ENCODE results near the gene DPRX. TPM values are rescaled to one million over a fixed set of nuclear protein-coding genes. Genes with fewer than 3 reads are reported as not detected.

Gene DPRX
- total and polyA plus RNA-seq, 2 experiments from 2014 or later, result not detected

DNA sequence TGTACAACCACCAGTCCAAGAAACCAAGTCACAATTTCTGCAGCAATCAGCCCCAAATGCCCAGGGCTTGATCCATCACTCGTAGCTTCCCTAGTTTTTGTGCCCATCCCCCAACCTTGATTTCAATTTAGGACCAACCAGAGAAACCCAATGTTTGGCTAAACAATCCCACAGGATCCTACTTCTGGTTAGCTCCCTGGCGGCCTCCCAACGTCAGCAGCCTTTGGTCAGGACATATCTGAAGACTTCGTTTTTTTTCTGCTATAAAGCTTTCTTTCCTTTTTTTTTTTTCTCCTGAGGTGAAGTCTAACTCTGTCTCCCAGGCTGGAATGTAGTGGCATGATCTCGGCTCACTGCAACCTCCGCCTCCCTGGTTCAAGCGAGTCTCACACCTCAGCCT is 7.7 kb downstream of the DPRX start (continued):
- TF ChIP-seq, protein P1, sequence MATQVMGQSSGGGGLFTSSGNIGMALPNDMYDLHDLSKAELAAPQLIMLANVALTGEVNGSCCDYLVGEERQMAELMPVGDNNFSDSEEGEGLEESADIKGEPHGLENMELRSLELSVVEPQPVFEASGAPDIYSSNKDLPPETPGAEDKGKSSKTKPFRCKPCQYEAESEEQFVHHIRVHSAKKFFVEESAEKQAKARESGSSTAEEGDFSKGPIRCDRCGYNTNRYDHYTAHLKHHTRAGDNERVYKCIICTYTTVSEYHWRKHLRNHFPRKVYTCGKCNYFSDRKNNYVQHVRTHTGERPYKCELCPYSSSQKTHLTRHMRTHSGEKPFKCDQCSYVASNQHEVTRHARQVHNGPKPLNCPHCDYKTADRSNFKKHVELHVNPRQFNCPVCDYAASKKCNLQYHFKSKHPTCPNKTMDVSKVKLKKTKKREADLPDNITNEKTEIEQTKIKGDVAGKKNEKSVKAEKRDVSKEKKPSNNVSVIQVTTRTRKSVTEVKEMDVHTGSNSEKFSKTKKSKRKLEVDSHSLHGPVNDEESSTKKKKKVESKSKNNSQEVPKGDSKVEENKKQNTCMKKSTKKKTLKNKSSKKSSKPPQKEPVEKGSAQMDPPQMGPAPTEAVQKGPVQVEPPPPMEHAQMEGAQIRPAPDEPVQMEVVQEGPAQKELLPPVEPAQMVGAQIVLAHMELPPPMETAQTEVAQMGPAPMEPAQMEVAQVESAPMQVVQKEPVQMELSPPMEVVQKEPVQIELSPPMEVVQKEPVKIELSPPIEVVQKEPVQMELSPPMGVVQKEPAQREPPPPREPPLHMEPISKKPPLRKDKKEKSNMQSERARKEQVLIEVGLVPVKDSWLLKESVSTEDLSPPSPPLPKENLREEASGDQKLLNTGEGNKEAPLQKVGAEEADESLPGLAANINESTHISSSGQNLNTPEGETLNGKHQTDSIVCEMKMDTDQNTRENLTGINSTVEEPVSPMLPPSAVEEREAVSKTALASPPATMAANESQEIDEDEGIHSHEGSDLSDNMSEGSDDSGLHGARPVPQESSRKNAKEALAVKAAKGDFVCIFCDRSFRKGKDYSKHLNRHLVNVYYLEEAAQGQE (IDR thresholded peaks at IDR 0.05; ENCODE audit: unreplicated experiment), result no peak
- TF ChIP-seq POLR2AphosphoS5 (IDR thresholded peaks at IDR 0.05; ENCODE audit: low read depth), result no peak
- no peak for TF ChIP-seq EZH2phosphoT487 (IDR thresholded peaks at IDR 0.05; ENCODE audit: unreplicated experiment)
- TF ChIP-seq, protein P2, sequence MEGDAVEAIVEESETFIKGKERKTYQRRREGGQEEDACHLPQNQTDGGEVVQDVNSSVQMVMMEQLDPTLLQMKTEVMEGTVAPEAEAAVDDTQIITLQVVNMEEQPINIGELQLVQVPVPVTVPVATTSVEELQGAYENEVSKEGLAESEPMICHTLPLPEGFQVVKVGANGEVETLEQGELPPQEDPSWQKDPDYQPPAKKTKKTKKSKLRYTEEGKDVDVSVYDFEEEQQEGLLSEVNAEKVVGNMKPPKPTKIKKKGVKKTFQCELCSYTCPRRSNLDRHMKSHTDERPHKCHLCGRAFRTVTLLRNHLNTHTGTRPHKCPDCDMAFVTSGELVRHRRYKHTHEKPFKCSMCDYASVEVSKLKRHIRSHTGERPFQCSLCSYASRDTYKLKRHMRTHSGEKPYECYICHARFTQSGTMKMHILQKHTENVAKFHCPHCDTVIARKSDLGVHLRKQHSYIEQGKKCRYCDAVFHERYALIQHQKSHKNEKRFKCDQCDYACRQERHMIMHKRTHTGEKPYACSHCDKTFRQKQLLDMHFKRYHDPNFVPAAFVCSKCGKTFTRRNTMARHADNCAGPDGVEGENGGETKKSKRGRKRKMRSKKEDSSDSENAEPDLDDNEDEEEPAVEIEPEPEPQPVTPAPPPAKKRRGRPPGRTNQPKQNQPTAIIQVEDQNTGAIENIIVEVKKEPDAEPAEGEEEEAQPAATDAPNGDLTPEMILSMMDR (conservative IDR thresholded peaks at IDR 0.05; ENCODE audit: low read depth in 2 of 2), result no peak

DNA sequence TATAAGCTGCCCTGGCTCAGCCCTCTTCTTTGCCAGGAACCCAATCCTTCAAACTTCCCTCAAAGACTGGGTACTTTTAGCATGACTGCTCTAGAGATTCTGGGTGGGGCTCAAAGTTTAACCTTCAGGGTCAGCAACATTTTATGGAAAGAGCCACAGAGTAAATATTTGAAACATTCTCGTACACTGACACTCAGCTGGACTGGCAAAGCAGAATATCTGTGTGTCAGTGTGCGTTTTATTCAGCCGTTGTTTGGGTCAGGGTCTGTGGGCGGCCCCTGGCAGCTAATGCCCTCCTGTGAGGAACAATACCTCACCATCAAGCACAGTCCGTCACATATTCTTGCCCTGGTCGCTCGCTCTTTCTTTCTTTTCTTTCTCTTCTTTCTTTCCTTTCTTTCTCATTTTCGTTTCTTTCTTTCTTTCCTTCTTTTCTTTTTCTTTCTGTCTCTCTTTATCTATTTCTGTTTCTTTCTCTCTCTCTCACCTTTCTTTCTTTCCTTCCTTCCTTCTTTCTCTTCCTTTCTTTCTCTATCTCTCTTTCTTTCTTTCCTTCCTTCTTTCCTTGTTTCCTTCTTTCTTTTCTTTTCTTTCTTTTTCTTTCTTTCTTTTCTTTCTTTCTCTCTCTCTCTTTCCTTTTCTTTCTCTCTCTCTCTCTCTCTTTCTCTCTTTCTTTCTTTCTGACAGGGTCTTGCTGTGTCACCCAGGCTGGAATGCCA is 10.7 kb downstream of the DPRX start:
- H3K79me2 ChIP-seq (replicated peaks; ENCODE audit: insufficient read depth), result no peaks in the 10 kb centered on the region
- Mint-ChIP-seq H3K27me3 (ENCODE audit: insufficient read depth, low read depth, poor library complexity) (peaks cover 7% of the 10 kb centered on the region), H3K27ac (peak overlapping the region; percentile 82; the same call in 1 of the 2 replicates), H3K4me1 (peaks cover 25% of the 10 kb centered on the region), H3K36me3 (ENCODE audit: low read depth) (peaks cover 5% of the 10 kb centered on the region), H3K4me3 (no peak overlapping the region), H3K9me3 (peaks cover 14% of the 10 kb centered on the region)
- no peaks in the 10 kb centered on the region for H3K9me2 ChIP-seq (ENCODE audit: insufficient read depth)
- H2AFZ ChIP-seq, result peak overlapping the region; percentile 95
- peak overlapping the region; percentile 32; the same call in 1 of the 2 replicates for H3K4me2 ChIP-seq
- H3K4me3 ChIP-seq, result no peak overlapping the region
- DNase-seq (ENCODE audit: low spot score) (no peak), ATAC-seq (peak; percentile 15; the same call in 1 of the 3 replicates)
- H3K27ac ChIP-seq (ENCODE audit: low read depth), result no peak overlapping the region
- H3K27me3 ChIP-seq (ENCODE audit: insufficient read depth), result no peaks in the 10 kb centered on the region
- H3K36me3 ChIP-seq (ENCODE audit: insufficient read depth), result no peaks in the 10 kb centered on the region
- peaks cover 15% of the 10 kb centered on the region for H3K4me1 ChIP-seq (ENCODE audit: insufficient read depth)
- no peaks in the 10 kb centered on the region for H4K20me1 ChIP-seq (replicated peaks; ENCODE audit: insufficient read depth)
- peaks cover 14% of the 10 kb centered on the region for H3F3A ChIP-seq (replicated peaks; ENCODE audit: low read depth)
- no peak for TF ChIP-seq ZNF114 (CRISPR knock-in tag; IDR thresholded peaks at IDR 0.05)
- no peak for TF ChIP-seq STAT1 (IDR thresholded peaks at IDR 0.05; ENCODE audit: unreplicated experiment)
- TF ChIP-seq JUNB (IDR thresholded peaks at IDR 0.05; ENCODE audit: unreplicated experiment), result no peak
- TF ChIP-seq EZH2 (IDR thresholded peaks at IDR 0.05; ENCODE audit: low read depth, unreplicated experiment), result no peak
- TF ChIP-seq EZH2phosphoT487 (IDR thresholded peaks at IDR 0.05; ENCODE audit: unreplicated experiment), result no peak
- TF ChIP-seq, protein P3, sequence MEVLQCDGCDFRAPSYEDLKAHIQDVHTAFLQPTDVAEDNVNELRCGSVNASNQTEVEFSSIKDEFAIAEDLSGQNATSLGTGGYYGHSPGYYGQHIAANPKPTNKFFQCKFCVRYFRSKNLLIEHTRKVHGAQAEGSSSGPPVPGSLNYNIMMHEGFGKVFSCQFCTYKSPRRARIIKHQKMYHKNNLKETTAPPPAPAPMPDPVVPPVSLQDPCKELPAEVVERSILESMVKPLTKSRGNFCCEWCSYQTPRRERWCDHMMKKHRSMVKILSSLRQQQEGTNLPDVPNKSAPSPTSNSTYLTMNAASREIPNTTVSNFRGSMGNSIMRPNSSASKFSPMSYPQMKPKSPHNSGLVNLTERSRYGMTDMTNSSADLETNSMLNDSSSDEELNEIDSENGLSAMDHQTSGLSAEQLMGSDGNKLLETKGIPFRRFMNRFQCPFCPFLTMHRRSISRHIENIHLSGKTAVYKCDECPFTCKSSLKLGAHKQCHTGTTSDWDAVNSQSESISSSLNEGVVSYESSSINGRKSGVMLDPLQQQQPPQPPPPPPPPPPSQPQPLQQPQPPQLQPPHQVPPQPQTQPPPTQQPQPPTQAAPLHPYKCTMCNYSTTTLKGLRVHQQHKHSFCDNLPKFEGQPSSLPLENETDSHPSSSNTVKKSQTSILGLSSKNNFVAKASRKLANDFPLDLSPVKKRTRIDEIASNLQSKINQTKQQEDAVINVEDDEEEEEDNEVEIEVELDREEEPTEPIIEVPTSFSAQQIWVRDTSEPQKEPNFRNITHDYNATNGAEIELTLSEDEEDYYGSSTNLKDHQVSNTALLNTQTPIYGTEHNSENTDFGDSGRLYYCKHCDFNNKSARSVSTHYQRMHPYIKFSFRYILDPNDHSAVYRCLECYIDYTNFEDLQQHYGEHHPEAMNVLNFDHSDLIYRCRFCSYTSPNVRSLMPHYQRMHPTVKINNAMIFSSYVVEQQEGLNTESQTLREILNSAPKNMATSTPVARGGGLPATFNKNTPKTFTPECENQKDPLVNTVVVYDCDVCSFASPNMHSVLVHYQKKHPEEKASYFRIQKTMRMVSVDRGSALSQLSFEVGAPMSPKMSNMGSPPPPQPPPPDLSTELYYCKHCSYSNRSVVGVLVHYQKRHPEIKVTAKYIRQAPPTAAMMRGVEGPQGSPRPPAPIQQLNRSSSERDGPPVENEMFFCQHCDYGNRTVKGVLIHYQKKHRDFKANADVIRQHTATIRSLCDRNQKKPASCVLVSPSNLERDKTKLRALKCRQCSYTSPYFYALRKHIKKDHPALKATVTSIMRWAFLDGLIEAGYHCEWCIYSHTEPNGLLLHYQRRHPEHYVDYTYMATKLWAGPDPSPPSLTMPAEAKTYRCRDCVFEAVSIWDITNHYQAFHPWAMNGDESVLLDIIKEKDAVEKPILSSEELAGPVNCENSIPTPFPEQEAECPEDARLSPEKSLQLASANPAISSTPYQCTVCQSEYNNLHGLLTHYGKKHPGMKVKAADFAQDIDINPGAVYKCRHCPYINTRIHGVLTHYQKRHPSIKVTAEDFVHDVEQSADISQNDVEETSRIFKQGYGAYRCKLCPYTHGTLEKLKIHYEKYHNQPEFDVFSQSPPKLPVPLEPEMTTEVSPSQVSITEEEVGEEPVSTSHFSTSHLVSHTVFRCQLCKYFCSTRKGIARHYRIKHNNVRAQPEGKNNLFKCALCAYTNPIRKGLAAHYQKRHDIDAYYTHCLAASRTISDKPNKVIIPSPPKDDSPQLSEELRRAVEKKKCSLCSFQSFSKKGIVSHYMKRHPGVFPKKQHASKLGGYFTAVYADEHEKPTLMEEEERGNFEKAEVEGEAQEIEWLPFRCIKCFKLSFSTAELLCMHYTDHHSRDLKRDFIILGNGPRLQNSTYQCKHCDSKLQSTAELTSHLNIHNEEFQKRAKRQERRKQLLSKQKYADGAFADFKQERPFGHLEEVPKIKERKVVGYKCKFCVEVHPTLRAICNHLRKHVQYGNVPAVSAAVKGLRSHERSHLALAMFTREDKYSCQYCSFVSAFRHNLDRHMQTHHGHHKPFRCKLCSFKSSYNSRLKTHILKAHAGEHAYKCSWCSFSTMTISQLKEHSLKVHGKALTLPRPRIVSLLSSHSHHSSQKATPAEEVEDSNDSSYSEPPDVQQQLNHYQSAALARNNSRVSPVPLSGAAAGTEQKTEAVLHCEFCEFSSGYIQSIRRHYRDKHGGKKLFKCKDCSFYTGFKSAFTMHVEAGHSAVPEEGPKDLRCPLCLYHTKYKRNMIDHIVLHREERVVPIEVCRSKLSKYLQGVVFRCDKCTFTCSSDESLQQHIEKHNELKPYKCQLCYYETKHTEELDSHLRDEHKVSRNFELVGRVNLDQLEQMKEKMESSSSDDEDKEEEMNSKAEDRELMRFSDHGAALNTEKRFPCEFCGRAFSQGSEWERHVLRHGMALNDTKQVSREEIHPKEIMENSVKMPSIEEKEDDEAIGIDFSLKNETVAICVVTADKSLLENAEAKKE (CRISPR knock-in tag; IDR thresholded peaks at IDR 0.05), result no peak
- TF ChIP-seq, protein P2 (conservative IDR thresholded peaks at IDR 0.05; ENCODE audit: low read depth in 2 of 2), result no peak

All from GM23338 (cell line).